NCI-H2171 treated with DMSO at 0.1 percent for 48 hours (cell line): ENCODE data around the gene MYO16.
"Not testable (repeated sequence)": the region's sequence is repeated elsewhere in the genome, so short reads cannot be mapped to it uniquely, and the experiment has no call there.

Experiments used
- DNase-seq: peaks from one replicate; lab custom pipeline; 2025; lab: John Stamatoyannopoulos, UW

The MYO16 gene

GRCh38 chr13:109072505-109072904 is 443.1 kb downstream of the MYO16 start:
- no peak for DNase-seq

- DNase-seq = no peak
Measured at GRCh38 chr13:109074436-109074835, 445.0 kb downstream of the MYO16 start.

GRCh38 chr13:109074853-109075252 is 445.4 kb downstream of the MYO16 start:
- no peak for DNase-seq

GRCh38 chr13:109087916-109088623 is 458.7 kb downstream of the MYO16 start:
- DNase-seq = no peak

DNA sequence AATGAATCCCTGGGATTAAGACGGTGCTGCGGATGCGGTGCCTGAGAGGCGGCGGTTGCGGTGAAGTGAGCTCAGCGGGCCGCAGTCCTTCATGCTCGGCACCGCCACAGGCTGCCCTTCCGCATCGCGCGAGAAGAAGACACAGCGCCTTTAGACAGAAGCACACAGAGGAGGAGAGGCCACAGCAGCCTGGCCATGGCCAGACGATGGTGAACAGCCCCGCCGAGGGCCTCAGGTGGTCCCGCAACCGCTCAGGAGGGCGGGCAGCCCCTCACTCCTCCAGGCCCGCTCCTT is 459.2 kb downstream of the MYO16 start:
- no peak for DNase-seq

GRCh38 chr13:109090796-109091195 is 461.4 kb downstream of the MYO16 start:
- DNase-seq = no peak

GRCh38 chr13:109091249-109091648 is 461.8 kb downstream of the MYO16 start:
- DNase-seq = no peak

GRCh38 chr13:109092186-109092585 is 462.8 kb downstream of the MYO16 start:
- not testable (repeated sequence) for DNase-seq

DNA sequence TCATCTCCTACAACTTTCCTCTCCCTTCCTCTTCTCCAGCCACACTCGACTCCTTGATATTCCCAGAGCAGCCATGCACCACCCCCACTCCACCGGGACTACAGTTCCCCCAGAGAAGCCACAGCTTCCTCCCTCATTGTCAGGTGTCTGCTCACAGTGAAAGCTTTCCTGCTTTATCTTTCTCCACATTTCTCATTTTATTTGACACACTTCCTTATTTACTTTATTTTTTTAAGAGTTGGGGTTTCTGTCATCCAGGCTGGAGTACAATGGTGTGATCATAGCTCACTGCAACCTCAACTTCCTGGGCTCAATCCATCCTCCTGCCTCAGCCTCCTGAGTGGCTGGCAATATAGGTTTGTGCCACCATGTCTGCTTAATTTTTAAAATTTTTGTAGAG is 464.6 kb downstream of the MYO16 start:
- DNase-seq = no peak

GRCh38 chr13:109095126-109095525 is 465.7 kb downstream of the MYO16 start:
- DNase-seq = no peak

- DNase-seq = no peak
Measured at GRCh38 chr13:109096101-109096500, 466.7 kb downstream of the MYO16 start.

DNA sequence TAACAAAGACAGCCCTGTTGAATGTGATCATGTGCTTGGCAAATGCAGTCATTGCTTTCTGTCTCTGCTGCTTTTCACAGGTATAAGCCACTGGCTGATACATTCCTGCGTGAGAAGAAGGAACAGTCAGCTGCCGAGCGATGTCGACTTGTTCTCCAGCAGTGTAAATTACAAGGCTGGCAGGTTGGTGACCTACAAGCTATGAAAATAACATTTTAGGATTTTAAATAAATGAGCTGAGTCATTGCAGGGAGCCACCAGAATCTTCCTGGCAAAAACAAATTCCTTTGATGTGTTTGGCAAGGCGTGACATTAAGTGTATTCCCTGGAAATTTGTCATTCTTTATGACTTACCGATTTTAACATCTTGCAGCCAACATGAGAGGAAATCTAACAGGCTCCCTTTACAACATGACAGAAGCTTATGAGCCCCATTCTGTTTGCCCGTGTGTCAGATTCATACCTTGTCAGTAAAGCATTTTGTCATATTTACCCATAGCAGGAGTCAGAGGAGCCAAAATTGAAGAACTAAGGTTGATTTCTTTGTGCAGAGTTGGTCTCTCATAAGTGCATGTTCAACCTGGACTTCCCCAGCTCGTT is 471.4 kb downstream of the MYO16 start:
- DNase-seq = no peak

DNA sequence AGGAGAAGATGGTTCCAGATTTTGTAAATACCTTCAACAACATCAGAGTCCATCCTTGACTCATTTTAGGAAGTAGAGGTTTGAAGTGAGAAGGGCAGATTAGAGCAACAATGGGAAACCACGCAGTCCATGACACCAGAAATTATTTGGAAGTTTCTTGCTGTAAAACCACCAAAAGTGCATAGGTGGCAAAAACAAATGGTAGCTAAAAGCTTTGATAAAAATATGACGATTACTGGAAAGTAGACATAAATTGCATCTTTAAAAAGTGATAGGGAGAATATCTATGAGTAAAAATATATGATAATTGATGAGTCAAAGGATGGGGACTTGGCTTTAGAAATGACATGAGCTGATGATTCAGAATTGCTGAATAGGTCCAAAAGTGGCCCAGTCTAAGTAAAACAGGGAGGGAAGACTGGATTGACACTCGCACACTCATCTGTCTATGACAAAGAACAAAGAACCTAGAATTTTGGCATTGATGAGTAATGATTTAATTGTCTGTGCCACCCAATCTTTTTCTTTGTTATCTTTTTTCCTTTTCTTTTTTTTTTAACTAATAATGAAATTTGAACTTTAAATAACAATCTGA is 472.2 kb downstream of the MYO16 start:
- DNase-seq = no peak

- no peak for DNase-seq
Measured at GRCh38 chr13:109105899-109106298, 476.5 kb downstream of the MYO16 start.

DNA sequence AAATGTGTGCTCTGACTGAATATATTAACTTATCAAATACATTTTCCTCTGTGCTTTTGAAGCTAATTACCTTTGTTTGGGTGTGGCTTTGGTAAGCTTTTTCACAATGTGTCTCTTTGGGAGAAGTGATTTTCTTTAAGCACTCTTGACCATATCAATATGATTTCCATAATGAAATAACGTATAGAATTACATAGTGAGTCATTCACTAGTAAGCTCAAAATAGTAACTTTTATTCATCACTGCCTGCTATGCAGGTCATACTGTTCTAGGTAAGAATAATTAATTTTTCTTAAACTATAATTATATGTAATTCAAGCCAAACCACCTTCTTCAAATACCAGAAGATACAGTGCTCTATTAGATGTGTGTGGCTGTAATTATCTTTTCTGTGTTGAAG is 480.7 kb downstream of the MYO16 start:
- no peak for DNase-seq

- DNase-seq = no peak
Measured at GRCh38 chr13:109111141-109111540, 481.7 kb downstream of the MYO16 start.

GRCh38 chr13:109113427-109113826 is 484.0 kb downstream of the MYO16 start:
- no peak for DNase-seq

GRCh38 chr13:109114162-109114561 is 484.8 kb downstream of the MYO16 start:
- no peak for DNase-seq

DNA sequence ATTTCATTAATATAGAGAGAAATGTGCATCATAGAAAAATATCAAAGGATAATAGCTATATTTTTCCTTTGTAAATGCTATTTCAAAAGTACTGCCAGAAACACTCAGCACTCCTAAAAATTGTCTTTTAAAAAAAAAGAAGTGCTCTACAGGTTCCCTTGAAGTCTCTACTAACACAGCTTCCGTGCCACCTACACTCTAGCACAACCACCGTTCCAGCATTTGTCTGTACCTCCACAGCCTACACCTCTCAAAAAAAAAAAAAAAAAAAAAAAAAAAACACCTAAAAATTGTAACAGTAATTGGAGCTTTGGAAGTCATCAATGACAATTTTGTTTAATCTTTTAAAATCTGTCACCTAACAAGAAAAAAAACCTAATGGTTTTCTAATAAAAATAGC is 485.6 kb downstream of the MYO16 start:
- no peak for DNase-seq

- DNase-seq = no peak
Measured at GRCh38 chr13:109118521-109118920, 489.1 kb downstream of the MYO16 start.

DNA sequence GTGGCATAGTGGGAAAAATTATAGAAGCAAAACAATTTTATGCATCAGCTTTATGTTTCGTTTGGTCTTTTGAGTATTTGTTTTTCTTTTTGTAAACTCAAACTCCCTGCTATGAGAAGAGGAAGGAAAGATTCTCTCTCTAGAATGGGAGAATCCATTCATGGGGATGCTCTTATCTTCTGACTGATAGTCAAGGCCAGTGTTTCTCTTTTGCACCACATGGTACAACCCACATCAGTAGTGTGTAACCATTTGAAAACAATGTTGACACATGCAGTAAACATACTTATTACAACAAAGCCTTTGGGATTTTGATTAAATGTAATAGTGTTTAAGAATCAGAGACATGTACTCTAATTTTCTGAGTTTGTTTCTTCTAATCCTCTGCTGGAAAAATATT is 490.5 kb downstream of the MYO16 start:
- no peak for DNase-seq

- no peak for DNase-seq
Measured at GRCh38 chr13:109121826-109122225, 492.4 kb downstream of the MYO16 start.

GRCh38 chr13:109123971-109124370 is 494.6 kb downstream of the MYO16 start:
- DNase-seq = no peak

DNA sequence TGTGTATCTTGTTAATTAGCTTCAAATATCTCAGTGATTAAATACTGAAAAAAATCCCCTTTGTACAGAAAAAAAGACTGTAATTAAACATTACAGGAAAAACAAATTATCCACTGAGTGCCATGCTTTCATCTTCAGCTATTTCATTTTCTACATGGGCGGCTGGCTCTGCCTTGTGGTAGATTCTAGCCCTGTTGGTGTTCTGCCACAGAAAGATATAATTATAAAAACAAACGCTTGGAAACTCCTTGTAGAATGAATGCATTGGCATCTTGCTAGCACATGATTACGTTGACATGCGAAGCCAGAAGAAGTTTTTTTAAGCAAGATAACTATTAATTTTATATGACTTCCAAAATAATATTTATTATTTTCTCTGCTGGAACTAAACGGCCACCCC is 496.8 kb downstream of the MYO16 start:
- no peak for DNase-seq
